K562 (cell line): ENCODE data around the gene SLC39A11. TPM values are rescaled to one million over a fixed set of nuclear protein-coding genes. Genes with fewer than 3 reads are reported as not detected.

Source experiments
- CHD1 ChIP-seq: fragments of 200-600 bp; sonication (generic); IDR thresholded peaks from one replicate; pipeline ENCODE4 v1.6.1; 2012; ENCODE audit warnings: mild to moderate bottlenecking, moderate library complexity, low read length, inconsistent platforms
- CREB5 ChIP-seq: fragments of 250-450 bp; sonication (Bioruptor Pico); IDR thresholded peaks from 2 replicates; pipeline ENCODE4 v1.5.0; 2020; ENCODE audit warnings: mild to moderate bottlenecking
- DLX4 ChIP-seq: fragments of 250-450 bp; sonication (Bioruptor Pico); IDR thresholded peaks from 2 replicates; pipeline ENCODE4 v1.6.1; 2021; ENCODE audit warnings: mild to moderate bottlenecking
- ESRRB ChIP-seq: fragments of 250-450 bp; sonication (Bioruptor Pico); IDR thresholded peaks from 2 replicates; pipeline ENCODE4 v1.5.0; 2020; ENCODE audit warnings: mild to moderate bottlenecking, moderate library complexity, borderline replicate concordance
- FOXK2 ChIP-seq, 2 experiments: fragments of 450-650 bp; IDR thresholded peaks in 1 of 2; conservative IDR thresholded peaks in 1 of 2; 2 replicates each; pipeline ENCODE4 v1.6.1; 2016; ENCODE audit warnings: low read depth in 2 of 2, mild to moderate bottlenecking in 1 of 2
- HDGF ChIP-seq: fragments of 450-650 bp; IDR thresholded peaks from 2 replicates; pipeline ENCODE4 v1.6.1; 2016
- MEF2D ChIP-seq: conservative IDR thresholded peaks from 2 replicates; pipeline ENCODE4 v1.6.1; 2016; ENCODE audit warnings: low read depth, missing genetic modification characterization, missing compliant biosample characterization
- NFYB ChIP-seq: IDR thresholded peaks from 2 replicates; pipeline ENCODE4 v1.6.1; 2011; ENCODE audit warnings: mild to moderate bottlenecking, moderate library complexity; ENCODE audit not compliant: insufficient read length; ENCODE audit errors: extremely low read depth
- NKRF ChIP-seq: fragments of 450-650 bp; IDR thresholded peaks from 2 replicates; pipeline ENCODE4 v1.6.1; 2016; ENCODE audit warnings: borderline replicate concordance
- PCBP2 ChIP-seq: fragments of 200-400 bp; formaldehyde crosslinking; IDR thresholded peaks from 2 replicates; pipeline ENCODE4 v1.6.1; 2018; ENCODE audit warnings: low read length, low read depth, mild to moderate bottlenecking, moderate library complexity; ENCODE audit not compliant: poor library complexity, severe bottlenecking
- SMAD4 ChIP-seq: fragments of 250-450 bp; sonication (Bioruptor Pico); conservative IDR thresholded peaks from 2 replicates; pipeline ENCODE4 v1.8.0; 2021; ENCODE audit warnings: inconsistent platforms, mild to moderate bottlenecking, moderate library complexity
- TFAM ChIP-seq: fragments of 250-450 bp; sonication (Bioruptor Pico); conservative IDR thresholded peaks from 2 replicates; pipeline ENCODE4 v1.5.0; 2021; ENCODE audit warnings: mild to moderate bottlenecking, moderate library complexity
- UBTF ChIP-seq, 2 experiments: IDR thresholded peaks; 2 replicates each; pipeline ENCODE4 v1.6.1; 2012; ENCODE audit warnings: improper control_type of control experiment in 2 of 2, low read depth in 2 of 2, low read length in 2 of 2, borderline replicate concordance in 1 of 2
- ZNF174 ChIP-seq: fragments of 250-450 bp; sonication (Bioruptor Pico); IDR thresholded peaks from 2 replicates; pipeline ENCODE4 v1.4.0; 2020; ENCODE audit warnings: mild to moderate bottlenecking
- ZNF224 ChIP-seq: sonication (generic); formaldehyde crosslinking; IDR thresholded peaks from 2 replicates; pipeline ENCODE4 v1.8.0; 2022; ENCODE audit warnings: mild to moderate bottlenecking, missing genetic modification reagents
- polyA plus RNA-seq, 8 experiments: library from polyadenylated mRNA; depleted of rRNA in 4 of 8; stranded (reverse) in 5 of 8; unstranded in 3 of 8; fragments of >200 nt; fragmentation: Nextera tagmentation in 2 of 8; fragmentation: Illumina TruSeq in 1 of 8; extraction: Ambion mirVana in 2 of 8; extraction: Trizol in 1 of 8; gene quantifications; 2 replicates each; pipeline versions ENCODE4 v1.2.1 to v1.2.3, GENCODE V29; 2011 to 2014; ENCODE audit warnings: inconsistent platforms in 1 of 8, missing spikeins in 1 of 8
- total RNA-seq, 7 experiments: library from RNA; depleted of rRNA in 6 of 7; stranded (reverse); fragments of >200 nt in 6 of 7; fragmentation: Illumina TruSeq in 2 of 7; extraction: Trizol in 2 of 7; gene quantifications; 2 replicates each; pipeline versions ENCODE4 v1.2.1 to v1.2.3, GENCODE V29; 2011 to 2021; ENCODE audit warnings: low replicate concordance in 1 of 7

SLC39A11 gene
- total and polyA plus RNA-seq, 9 of the 15 experiments (the other 6 are each of a cell fraction or from before 2014, with no cell fraction given): 10.5 to 26.4 (median 13.4) TPM

- no peak for TF ChIP-seq MEF2D (tag)
- TF ChIP-seq NKRF: no peak
- TF ChIP-seq CREB5 (CRISPR knock-in tag): no peak
- TF ChIP-seq FOXK2 (conservative IDR thresholded peaks at IDR 0.05 in 1 of 2, IDR thresholded peaks at IDR 0.05 in 1 of 2; ENCODE audit: low read depth in 2 of 2): no peak
- no peak for TF ChIP-seq UBTF (IDR thresholded peaks at IDR 0.05; ENCODE audit: borderline replicate concordance in 1 of 2, low read depth in 2 of 2, low read length in 2 of 2)
- TF ChIP-seq HDGF: no peak
- no peak for TF ChIP-seq SMAD4 (CRISPR knock-in tag)
- no peak for TF ChIP-seq CHD1
- no peak for TF ChIP-seq PCBP2
- no peak for TF ChIP-seq ESRRB (CRISPR knock-in tag)
- TF ChIP-seq NFYB: no peak
- TF ChIP-seq DLX4 (CRISPR knock-in tag): no peak
- TF ChIP-seq TFAM (CRISPR knock-in tag): no peak
- no peak for TF ChIP-seq ZNF224 (CRISPR knock-in tag)
- no peak for TF ChIP-seq ZNF174 (CRISPR knock-in tag)
Measured at GRCh38 chr17:73093286-73093685, 798 bp upstream of the SLC39A11 start (continued).
